ENCODE results near the gene POU2F1. TPM values are rescaled to one million over a fixed set of nuclear protein-coding genes. Genes with fewer than 3 reads are reported as not detected.

Gene POU2F1
- total RNA-seq, 2 donors from 2014 or later, result 7.7 to 10.9 TPM

GRCh38 chr1:167291539-167292185 lies 71.0 kb downstream of the POU2F1 start:
- Histone ChIP-seq H3K9me3 (no peaks in the 10 kb centered on the region), H3K4me1 (peaks cover 0 to 25% of the 10 kb centered on the region in 2 donors), H3K36me3 (no peaks in the 10 kb centered on the region), H3K4me3 (no peak overlapping the region), H3K27me3 (no peaks in the 10 kb centered on the region), H3K27ac (no peak overlapping the region)
- TF ChIP-seq CTCF (IDR thresholded peaks at IDR 0.05), result no peak
- no peak for DNase-seq (ENCODE audit: low spot score)

- no peak for TF ChIP-seq CTCF (IDR thresholded peaks at IDR 0.05)
- no peaks in the 10 kb centered on the region for H3K36me3 ChIP-seq
These were observed 71.5 kb downstream of the POU2F1 start for GRCh38 chr1:167292216-167292615.

GRCh38 chr1:167293057-167293456 lies 72.4 kb downstream of the POU2F1 start:
- peaks cover 0 to 33% of the 10 kb centered on the region in 2 donors for H3K4me1 ChIP-seq
- TF ChIP-seq CTCF (IDR thresholded peaks at IDR 0.05), result no peak

More at GRCh38 chr1:167292216-167292615, 71.5 kb downstream of the POU2F1 start:
- Histone ChIP-seq H3K9me3 (no peaks in the 10 kb centered on the region), H3K27me3 (no peaks in the 10 kb centered on the region), H3K27ac (no peak overlapping the region), H3K4me1 (peaks cover 0 to 26% of the 10 kb centered on the region in 2 donors), H3K4me3 (no peak overlapping the region)
- DNase-seq (ENCODE audit: low spot score), result no peak

GRCh38 chr1:167294528-167294927 lies 73.8 kb downstream of the POU2F1 start:
- no peaks in the 10 kb centered on the region for H3K36me3 ChIP-seq
- no peaks in the 10 kb centered on the region for H3K27me3 ChIP-seq
- H3K27ac ChIP-seq, result no peak overlapping the region
- peaks cover 0 to 31% of the 10 kb centered on the region in 2 donors for H3K4me1 ChIP-seq
- H3K4me3 ChIP-seq, result no peak overlapping the region
- no peaks in the 10 kb centered on the region for H3K9me3 ChIP-seq
- no peak for TF ChIP-seq CTCF (IDR thresholded peaks at IDR 0.05)
- DNase-seq (ENCODE audit: low spot score), result no peak

More at GRCh38 chr1:167293057-167293456, 72.4 kb downstream of the POU2F1 start:
- DNase-seq (ENCODE audit: low spot score), result no peak
- H3K9me3 ChIP-seq, result no peaks in the 10 kb centered on the region
- H3K36me3 ChIP-seq, result no peaks in the 10 kb centered on the region
- H3K4me3 ChIP-seq, result no peak overlapping the region
- H3K27me3 ChIP-seq, result no peaks in the 10 kb centered on the region
- H3K27ac ChIP-seq, result no peak overlapping the region

GRCh38 chr1:167297222-167298214 lies 76.8 kb downstream of the POU2F1 start:
- peaks cover 0 to 24% of the 10 kb centered on the region in 2 donors for H3K4me1 ChIP-seq
- H3K27me3 ChIP-seq, result no peaks in the 10 kb centered on the region
- no peak overlapping the region for H3K4me3 ChIP-seq
- peak overlapping the region in 1 of 2 donors; percentile 21 for H3K27ac ChIP-seq
- TF ChIP-seq CTCF (IDR thresholded peaks at IDR 0.05), result no peak
- H3K9me3 ChIP-seq, result no peaks in the 10 kb centered on the region
- DNase-seq (ENCODE audit: low spot score), result peak; percentile 62
- H3K36me3 ChIP-seq, result no peaks in the 10 kb centered on the region
